ENCODE results near the gene TBX15.

Gene TBX15

GRCh38 chr1:119001181-119002027 lies 13.3 kb upstream of the TBX15 start:
- no peak for DNase-seq

GRCh38 chr1:119000371-119001180 lies 12.4 kb upstream of the TBX15 start:
- DNase-seq = no peak

- no peak for DNase-seq
These were observed 11.4 kb upstream of the TBX15 start for GRCh38 chr1:118999348-119000071.

- no peak for DNase-seq
These were observed 10.0 kb upstream of the TBX15 start for GRCh38 chr1:118998171-118998570.

GRCh38 chr1:118997225-118997624 lies 9.1 kb upstream of the TBX15 start:
- no peak for DNase-seq

GRCh38 chr1:118995312-118996016 lies 7.3 kb upstream of the TBX15 start:
- no peak for DNase-seq

- no peak for DNase-seq
These were observed 5.5 kb upstream of the TBX15 start for GRCh38 chr1:118993700-118994026.

GRCh38 chr1:118992868-118993699 lies 4.9 kb upstream of the TBX15 start:
- no peak for DNase-seq

- no peak for DNase-seq
These were observed 4.2 kb upstream of the TBX15 start for GRCh38 chr1:118992237-118992825.

- DNase-seq = no peak
These were observed 3.3 kb upstream of the TBX15 start for GRCh38 chr1:118991448-118991847.

GRCh38 chr1:118990513-118991152 lies 2.5 kb upstream of the TBX15 start:
- no peak for DNase-seq

GRCh38 chr1:118989878-118990378 lies 1.8 kb upstream of the TBX15 start:
- DNase-seq = no peak

- no peak for DNase-seq
These were observed 1.1 kb upstream of the TBX15 start for GRCh38 chr1:118989006-118989815.

- no peak for DNase-seq
These were observed 516 bp downstream of the TBX15 start for GRCh38 chr1:118987468-118988185.

GRCh38 chr1:118986555-118987467 lies 1.3 kb downstream of the TBX15 start:
- no peak for DNase-seq

- no peak for DNase-seq
These were observed 2.2 kb downstream of the TBX15 start for GRCh38 chr1:118985640-118986554.

All from C1 segment of cervical spinal cord (tissue), 14 donors.